ENCODE data around the gene NR2F2. TPM values are rescaled to one million over a fixed set of nuclear protein-coding genes. Genes with fewer than 3 reads are reported as not detected.
"Not testable (repeated sequence)": the region's sequence is repeated elsewhere in the genome, so short reads cannot be mapped to it uniquely, and the experiment has no call there.

Gene NR2F2
- total and polyA plus RNA-seq, 2 of the 13 experiments (the other 11 are each of a cell fraction or from before 2014, with no cell fraction given) = 3.5 to 4.7 TPM

DNA sequence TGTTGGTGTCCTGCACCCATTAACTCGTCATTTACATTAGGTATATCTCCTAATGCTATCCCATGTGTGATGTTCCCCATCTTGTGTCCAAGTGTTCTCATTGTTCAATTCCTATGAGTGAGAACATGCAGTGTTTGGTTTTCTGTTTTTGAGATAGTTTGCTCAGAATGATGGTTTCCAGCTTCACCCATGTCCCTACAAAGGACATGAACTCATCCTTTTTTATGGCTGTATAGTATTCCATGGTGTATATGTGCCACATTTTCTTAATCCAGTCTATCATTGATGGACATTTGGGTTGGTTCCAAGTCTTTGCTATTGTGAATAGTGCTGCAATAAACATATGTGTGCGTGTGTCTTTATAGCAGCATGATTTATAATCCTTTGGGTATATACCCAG, 49.1 kb downstream of the NR2F2 start:
- H3K36me3 ChIP-seq (replicated peaks in 1 of 2; ENCODE audit: control insufficient read depth in 1 of 2, insufficient read depth in 2 of 2, low read length in 2 of 2); BruUV-seq (replicated peaks); H3K4me1 ChIP-seq (ENCODE audit: insufficient read depth, low read length); H3K4me3 ChIP-seq (replicated peaks in 1 of 3; ENCODE audit: insufficient read depth in 1 of 3, low read depth in 2 of 3, low read length in 3 of 3); H3K9me3 ChIP-seq (ENCODE audit: low read length); DNase-seq (ENCODE audit: low spot score); H3K9ac ChIP-seq (ENCODE audit: insufficient read depth, low read depth, low read length); H4K20me1 ChIP-seq (ENCODE audit: insufficient read depth, low read length); ATAC-seq; CTCF ChIA-PET (ENCODE audit: low intra/inter-chr PET ratio, low total read pairs); POLR2A ChIA-PET; in situ Hi-C loops (cut with HindIII; ENCODE audit: extremely low pct_ligation_motif_present, low pct_unique_long_range_greater_than_20kb); H3K79me2 ChIP-seq (ENCODE audit: insufficient read depth, low read length); intact Hi-C loops (cut with micrococcal nuclease; ENCODE audit: unreplicated experiment); FAIRE-seq; H3K4me2 ChIP-seq (ENCODE audit: low read depth, low read length); H2AFZ ChIP-seq (ENCODE audit: low read length); H3K27me3 ChIP-seq (ENCODE audit: control insufficient read depth in 1 of 2, insufficient read depth in 2 of 2, low read length in 2 of 2); H3K27ac ChIP-seq (ENCODE audit: extremely low read length, insufficient read depth, low read length): not testable (repeated sequence)
- WGBS (ENCODE audit: low lambda C conversion rate) = 0% methylated on average over 1 of the region's 2 CpGs

DNA sequence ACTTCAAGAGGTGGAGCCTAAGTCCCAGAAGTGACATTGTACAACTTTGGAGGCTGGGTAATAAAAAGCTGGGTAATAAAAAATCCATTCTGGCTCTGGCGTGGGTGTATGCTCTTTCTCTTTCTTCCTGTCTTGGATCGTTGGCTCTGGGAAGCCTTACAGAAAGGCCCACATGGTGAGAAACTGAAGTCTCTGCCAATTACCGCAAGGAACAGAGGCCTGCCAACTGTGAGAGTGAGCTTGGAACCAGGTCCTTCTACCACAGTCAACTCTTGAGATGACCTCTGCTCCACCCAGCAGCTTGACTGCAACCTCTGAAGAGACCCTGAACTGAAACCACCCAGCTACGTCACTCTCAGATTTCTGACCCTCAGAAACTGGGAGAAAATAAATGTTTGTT, 51.0 kb downstream of the NR2F2 start:
- no TSS peak for BruUV-seq (replicated peaks)
- ATAC-seq = no peak
- TF ChIP-seq ZNF652 (CRISPR knock-in tag; IDR thresholded peaks at IDR 0.05; ENCODE audit: borderline replicate concordance, low read depth) (no peak), PHF21A (CRISPR knock-in tag; IDR thresholded peaks at IDR 0.05) (no peak), NBN (conservative IDR thresholded peaks at IDR 0.05) (no peak), TOE1 (CRISPR knock-in tag; IDR thresholded peaks at IDR 0.05) (no peak), KLF16 (CRISPR knock-in tag; IDR thresholded peaks at IDR 0.05) (no peak), IRF2 (CRISPR knock-in tag; IDR thresholded peaks at IDR 0.05) (no peak)
- TF ChIP-seq, protein P1, sequence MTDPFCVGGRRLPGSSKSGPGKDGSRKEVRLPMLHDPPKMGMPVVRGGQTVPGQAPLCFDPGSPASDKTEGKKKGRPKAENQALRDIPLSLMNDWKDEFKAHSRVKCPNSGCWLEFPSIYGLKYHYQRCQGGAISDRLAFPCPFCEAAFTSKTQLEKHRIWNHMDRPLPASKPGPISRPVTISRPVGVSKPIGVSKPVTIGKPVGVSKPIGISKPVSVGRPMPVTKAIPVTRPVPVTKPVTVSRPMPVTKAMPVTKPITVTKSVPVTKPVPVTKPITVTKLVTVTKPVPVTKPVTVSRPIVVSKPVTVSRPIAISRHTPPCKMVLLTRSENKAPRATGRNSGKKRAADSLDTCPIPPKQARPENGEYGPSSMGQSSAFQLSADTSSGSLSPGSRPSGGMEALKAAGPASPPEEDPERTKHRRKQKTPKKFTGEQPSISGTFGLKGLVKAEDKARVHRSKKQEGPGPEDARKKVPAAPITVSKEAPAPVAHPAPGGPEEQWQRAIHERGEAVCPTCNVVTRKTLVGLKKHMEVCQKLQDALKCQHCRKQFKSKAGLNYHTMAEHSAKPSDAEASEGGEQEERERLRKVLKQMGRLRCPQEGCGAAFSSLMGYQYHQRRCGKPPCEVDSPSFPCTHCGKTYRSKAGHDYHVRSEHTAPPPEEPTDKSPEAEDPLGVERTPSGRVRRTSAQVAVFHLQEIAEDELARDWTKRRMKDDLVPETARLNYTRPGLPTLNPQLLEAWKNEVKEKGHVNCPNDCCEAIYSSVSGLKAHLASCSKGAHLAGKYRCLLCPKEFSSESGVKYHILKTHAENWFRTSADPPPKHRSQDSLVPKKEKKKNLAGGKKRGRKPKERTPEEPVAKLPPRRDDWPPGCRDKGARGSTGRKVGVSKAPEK (CRISPR knock-in tag; IDR thresholded peaks at IDR 0.05; ENCODE audit: borderline replicate concordance) = no peak
- TF ChIP-seq, protein P2, sequence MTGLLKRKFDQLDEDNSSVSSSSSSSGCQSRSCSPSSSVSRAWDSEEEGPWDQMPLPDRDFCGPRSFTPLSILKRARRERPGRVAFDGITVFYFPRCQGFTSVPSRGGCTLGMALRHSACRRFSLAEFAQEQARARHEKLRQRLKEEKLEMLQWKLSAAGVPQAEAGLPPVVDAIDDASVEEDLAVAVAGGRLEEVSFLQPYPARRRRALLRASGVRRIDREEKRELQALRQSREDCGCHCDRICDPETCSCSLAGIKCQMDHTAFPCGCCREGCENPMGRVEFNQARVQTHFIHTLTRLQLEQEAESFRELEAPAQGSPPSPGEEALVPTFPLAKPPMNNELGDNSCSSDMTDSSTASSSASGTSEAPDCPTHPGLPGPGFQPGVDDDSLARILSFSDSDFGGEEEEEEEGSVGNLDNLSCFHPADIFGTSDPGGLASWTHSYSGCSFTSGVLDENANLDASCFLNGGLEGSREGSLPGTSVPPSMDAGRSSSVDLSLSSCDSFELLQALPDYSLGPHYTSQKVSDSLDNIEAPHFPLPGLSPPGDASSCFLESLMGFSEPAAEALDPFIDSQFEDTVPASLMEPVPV (CRISPR knock-in tag; IDR thresholded peaks at IDR 0.05) = no peak
- TF ChIP-seq, protein P3, sequence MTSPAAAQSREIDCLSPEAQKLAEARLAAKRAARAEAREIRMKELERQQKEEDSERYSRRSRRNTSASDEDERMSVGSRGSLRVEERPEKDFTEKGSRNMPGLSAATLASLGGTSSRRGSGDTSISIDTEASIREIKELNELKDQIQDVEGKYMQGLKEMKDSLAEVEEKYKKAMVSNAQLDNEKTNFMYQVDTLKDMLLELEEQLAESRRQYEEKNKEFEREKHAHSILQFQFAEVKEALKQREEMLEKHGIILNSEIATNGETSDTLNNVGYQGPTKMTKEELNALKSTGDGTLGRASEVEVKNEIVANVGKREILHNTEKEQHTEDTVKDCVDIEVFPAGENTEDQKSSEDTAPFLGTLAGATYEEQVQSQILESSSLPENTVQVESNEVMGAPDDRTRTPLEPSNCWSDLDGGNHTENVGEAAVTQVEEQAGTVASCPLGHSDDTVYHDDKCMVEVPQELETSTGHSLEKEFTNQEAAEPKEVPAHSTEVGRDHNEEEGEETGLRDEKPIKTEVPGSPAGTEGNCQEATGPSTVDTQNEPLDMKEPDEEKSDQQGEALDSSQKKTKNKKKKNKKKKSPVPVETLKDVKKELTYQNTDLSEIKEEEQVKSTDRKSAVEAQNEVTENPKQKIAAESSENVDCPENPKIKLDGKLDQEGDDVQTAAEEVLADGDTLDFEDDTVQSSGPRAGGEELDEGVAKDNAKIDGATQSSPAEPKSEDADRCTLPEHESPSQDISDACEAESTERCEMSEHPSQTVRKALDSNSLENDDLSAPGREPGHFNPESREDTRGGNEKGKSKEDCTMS (CRISPR knock-in tag; conservative IDR thresholded peaks at IDR 0.05) = no peak

More for the DNA sequence above, 51.0 kb downstream of the NR2F2 start:
- ChIA-PET CTCF (ENCODE audit: low intra/inter-chr PET ratio, low total read pairs) (no interaction called here), POLR2A (no interaction called here)
- Histone ChIP-seq H3K79me2 (ENCODE audit: insufficient read depth, low read length) (no peaks in the 10 kb centered on the region), H2AFZ (ENCODE audit: low read length) (no peak overlapping the region), H3K9ac (ENCODE audit: insufficient read depth, low read depth, low read length) (no peak overlapping the region), H3K4me3 (replicated peaks in 1 of 3; ENCODE audit: insufficient read depth in 1 of 3, low read depth in 2 of 3, low read length in 3 of 3) (no peak overlapping the region), H3K4me2 (ENCODE audit: low read depth, low read length) (no peak overlapping the region), H3K27ac (ENCODE audit: extremely low read length, insufficient read depth, low read length) (no peak overlapping the region), H3K4me1 (ENCODE audit: insufficient read depth, low read length) (no peaks in the 10 kb centered on the region), H3K9me3 (ENCODE audit: low read length) (no peaks in the 10 kb centered on the region), H3K27me3 (ENCODE audit: control insufficient read depth in 1 of 2, insufficient read depth in 2 of 2, low read length in 2 of 2) (no peaks in the 10 kb centered on the region), H4K20me1 (ENCODE audit: insufficient read depth, low read length) (no peaks in the 10 kb centered on the region), H3K36me3 (replicated peaks in 1 of 2; ENCODE audit: control insufficient read depth in 1 of 2, insufficient read depth in 2 of 2, low read length in 2 of 2) (no peaks in the 10 kb centered on the region)
- in situ Hi-C loops (cut with HindIII; ENCODE audit: extremely low pct_ligation_motif_present, low pct_unique_long_range_greater_than_20kb) (no loop called here), intact Hi-C loops (cut with micrococcal nuclease; ENCODE audit: unreplicated experiment) (no loop called here)
- FAIRE-seq (no peak), DNase-seq (ENCODE audit: low spot score) (no peak)
- 43% methylated on average over 3 of the region's 4 CpGs for WGBS (ENCODE audit: low lambda C conversion rate)
